Hematopoietic multipotent progenitor cell treated with erythropoietin and hydrocortisone succinate and interleukin-3 and kit ligand, for 6 days (in vitro differentiated cells): ENCODE data around the gene EPS8L1.
A peak's percentile ranks its signal among the peaks of the same experiment; 100 is the strongest.

Experiments used
- DNase-seq: peaks from one replicate; pipeline ENCODE4 v3.0.0-alpha.2; 2015

EPS8L1 gene

GRCh38 chr19:55117663-55118391, 42.2 kb downstream of the EPS8L1 start:
- peak; percentile 99 for DNase-seq

GRCh38 chr19:55118401-55118991, 42.8 kb downstream of the EPS8L1 start:
- DNase-seq = peak; percentile 87

- peak; percentile 47 for DNase-seq
Measured at GRCh38 chr19:55119053-55119452, 43.4 kb downstream of the EPS8L1 start.

- no peak for DNase-seq
Measured at GRCh38 chr19:55131421-55131820, 55.8 kb downstream of the EPS8L1 start.

GRCh38 chr19:55132453-55133129, 56.9 kb downstream of the EPS8L1 start:
- DNase-seq = peak; percentile 44

GRCh38 chr19:55133639-55134444, 58.2 kb downstream of the EPS8L1 start:
- DNase-seq = peak; percentile 43

- DNase-seq = no peak
Measured at GRCh38 chr19:55134736-55135135, 59.1 kb downstream of the EPS8L1 start.

GRCh38 chr19:55136399-55137102, 60.9 kb downstream of the EPS8L1 start:
- DNase-seq = peak; percentile 7
